Adrenal gland (tissue), 12 donors: ENCODE measurements around the gene CTU1. TPM values are rescaled to one million over a fixed set of nuclear protein-coding genes. Genes with fewer than 3 reads are reported as not detected.

ENCODE experiments used
- DNase-seq, 7 donors: peaks; one replicate each; pipeline ENCODE4 v3.0.0-alpha.2; 2019 to 2020
- H3K27ac ChIP-seq, 5 donors: fragments of 200-600 bp; sonication (generic) in 4 of 5; 1 replicate in 3 of 5; 2 replicates in 2 of 5; pipeline versions ENCODE4 v1.5.1 to v1.8.0; 2016 to 2020; ENCODE audit warnings: mild to moderate bottlenecking in 1 of 5
- H3K27me3 ChIP-seq: fragments of 200-600 bp; 2 replicates; pipeline ENCODE4 v1.8.0; 2021
- H3K36me3 ChIP-seq, 2 donors: fragments of 200-600 bp; replicated peaks in 1 of 2; 1 replicate in 1 of 2; 2 replicates in 1 of 2; pipeline versions ENCODE4 v1.5.1 to v1.8.0; 2018 to 2022
- H3K4me1 ChIP-seq, 2 donors: fragments of 200-600 bp; replicated peaks in 1 of 2; 1 replicate in 1 of 2; 2 replicates in 1 of 2; pipeline versions ENCODE4 v1.5.1 to v1.8.0; 2018 to 2021
- H3K4me3 ChIP-seq, 4 donors: fragments of 200-600 bp; sonication (generic) in 3 of 4; one replicate each; pipeline ENCODE4 v1.5.1; 2016 to 2018
- H3K9me3 ChIP-seq, 3 donors: fragments of 200-600 bp; sonication (generic) in 1 of 3; replicated peaks in 1 of 3; 1 replicate in 2 of 3; 2 replicates in 1 of 3; pipeline versions ENCODE4 v1.5.1 to v1.8.0; 2016 to 2021
- POLR2A ChIP-seq, 2 donors: fragments of 450-650 bp; IDR thresholded peaks; one replicate each; pipeline ENCODE4 v1.6.1; 2017; ENCODE audit warnings: antibody characterized with exemption in 2 of 2, mild to moderate bottlenecking in 2 of 2, moderate library complexity in 1 of 2
- WGBS, 4 donors: extraction: QIAGEN DNeasy Blood & Tissue Kit in 2 of 4; methylation state at CpG; one replicate each; pipeline versions ENCODE4 v1.1.5 to v1.1.7; 2013 to 2017; 5-methylcytosine and 5-hydroxymethylcytosine counted together
- intact Hi-C, 2 donors: fragments of 100-400 bp; cut with DNase I; formaldehyde crosslinking; loops; one replicate each; pipeline versions ENCODE4 v1.14.1 to v1.15.0; 2022 to 2023
- polyA plus RNA-seq, 3 donors: library from polyadenylated mRNA; stranded (reverse); fragments of 200-250 nt in 2 of 3; fragments of 350-450 nt in 1 of 3; fragmentation: Illumina TruSeq in 1 of 3; extraction: RNeasy Lipid Tissue Mini Kit (QIAGEN cat#74804) in 1 of 3; gene quantifications; one replicate each; pipeline ENCODE4 v1.2.3, GENCODE V29; 2013 to 2014
- total RNA-seq, 9 donors: library from RNA; depleted of rRNA in 4 of 9; stranded (reverse); fragments of >200 nt in 4 of 9; fragments of 120-200 nt in 1 of 9; fragmentation: NEBNext Ultra II Directional in 1 of 9; extraction: Animal tissue kit (Norgen Biotek cat#: 25700) in 1 of 9; gene quantifications; one replicate each; pipeline versions ENCODE4 v1.1.0 to v1.2.4, GENCODE V29; 2013 to 2023
- TF ChIP-seq, protein P1 (sequence below), 6 experiments: fragments of 450-650 bp in 4 of 6; fragments of 200-600 bp in 2 of 6; sonication (generic) in 1 of 6; IDR thresholded peaks; 1 replicate in 5 of 6; 2 replicates in 1 of 6; pipeline versions ENCODE4 v1.5.1 to v1.8.0; 2016 to 2021; ENCODE audit warnings: antibody characterized with exemption in 6 of 6, mild to moderate bottlenecking in 2 of 6, moderate library complexity in 1 of 6
- donor health status: healthy with polysubstance abuse.
- donor health status: Bipolar disorder and iron deficiency.
- donor health status: DM: yes; HTN: yes; CAD: no.
- donor health status: DM: no; HTN: no; CAD: no.
- donor health status: DM: no; HTN: no; CAD: no.
- donor health status: DM: yes; HTN: yes; CAD: no.

The CTU1 gene
- total and polyA plus RNA-seq, 12 donors = 1.1 to 23.9 (median 8.1) TPM

DNA sequence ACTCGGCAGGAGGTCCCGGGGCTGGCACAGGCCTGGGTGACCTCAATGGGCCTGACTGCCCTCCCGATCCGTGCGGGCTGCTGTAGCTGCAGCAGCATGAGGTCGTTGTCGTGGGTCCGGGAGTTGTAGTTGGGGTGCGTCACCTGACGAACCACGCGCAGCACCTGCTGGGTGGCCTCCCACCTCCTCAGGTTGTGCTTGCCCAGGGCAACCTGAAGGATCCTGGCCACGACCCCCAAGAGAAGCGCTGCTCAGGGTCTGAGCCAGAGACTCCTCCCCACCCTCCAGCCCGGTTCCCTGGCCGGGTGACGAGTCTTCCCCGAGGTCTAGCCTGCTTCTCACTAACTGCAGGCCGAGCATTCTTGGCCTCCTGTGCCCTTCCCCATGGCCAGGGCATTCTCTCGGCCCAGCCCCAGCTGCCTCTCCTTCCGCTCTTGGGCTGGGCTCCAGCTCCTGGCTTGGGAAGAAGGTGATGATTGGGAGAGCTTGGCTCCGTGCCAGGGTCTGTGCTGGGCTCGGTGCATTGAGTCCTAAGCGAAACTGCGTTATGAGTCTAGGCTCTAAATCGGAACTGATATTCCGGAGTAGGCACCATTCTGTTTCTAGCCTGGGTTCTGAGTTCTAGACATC, 28.6 kb downstream of the CTU1 start:
- H3K27me3 ChIP-seq = no peaks in the 10 kb centered on the region
- 75 to 81% (median 78%) methylated on average over 6 to 27 of the region's 27 CpGs for WGBS, 4 donors
- no peak for DNase-seq
- intact Hi-C loops = no loop called here
- no peak overlapping the region for H3K4me3 ChIP-seq
- H3K9me3 ChIP-seq = no peaks in the 10 kb centered on the region
- H3K27ac ChIP-seq = no peak overlapping the region
- no peaks in the 10 kb centered on the region for H3K36me3 ChIP-seq
- H3K4me1 ChIP-seq = no peaks in the 10 kb centered on the region
- TF ChIP-seq, protein P1, sequence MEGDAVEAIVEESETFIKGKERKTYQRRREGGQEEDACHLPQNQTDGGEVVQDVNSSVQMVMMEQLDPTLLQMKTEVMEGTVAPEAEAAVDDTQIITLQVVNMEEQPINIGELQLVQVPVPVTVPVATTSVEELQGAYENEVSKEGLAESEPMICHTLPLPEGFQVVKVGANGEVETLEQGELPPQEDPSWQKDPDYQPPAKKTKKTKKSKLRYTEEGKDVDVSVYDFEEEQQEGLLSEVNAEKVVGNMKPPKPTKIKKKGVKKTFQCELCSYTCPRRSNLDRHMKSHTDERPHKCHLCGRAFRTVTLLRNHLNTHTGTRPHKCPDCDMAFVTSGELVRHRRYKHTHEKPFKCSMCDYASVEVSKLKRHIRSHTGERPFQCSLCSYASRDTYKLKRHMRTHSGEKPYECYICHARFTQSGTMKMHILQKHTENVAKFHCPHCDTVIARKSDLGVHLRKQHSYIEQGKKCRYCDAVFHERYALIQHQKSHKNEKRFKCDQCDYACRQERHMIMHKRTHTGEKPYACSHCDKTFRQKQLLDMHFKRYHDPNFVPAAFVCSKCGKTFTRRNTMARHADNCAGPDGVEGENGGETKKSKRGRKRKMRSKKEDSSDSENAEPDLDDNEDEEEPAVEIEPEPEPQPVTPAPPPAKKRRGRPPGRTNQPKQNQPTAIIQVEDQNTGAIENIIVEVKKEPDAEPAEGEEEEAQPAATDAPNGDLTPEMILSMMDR (IDR thresholded peaks at IDR 0.05) = no peak
- no peak for TF ChIP-seq POLR2A (IDR thresholded peaks at IDR 0.05)

DNA sequence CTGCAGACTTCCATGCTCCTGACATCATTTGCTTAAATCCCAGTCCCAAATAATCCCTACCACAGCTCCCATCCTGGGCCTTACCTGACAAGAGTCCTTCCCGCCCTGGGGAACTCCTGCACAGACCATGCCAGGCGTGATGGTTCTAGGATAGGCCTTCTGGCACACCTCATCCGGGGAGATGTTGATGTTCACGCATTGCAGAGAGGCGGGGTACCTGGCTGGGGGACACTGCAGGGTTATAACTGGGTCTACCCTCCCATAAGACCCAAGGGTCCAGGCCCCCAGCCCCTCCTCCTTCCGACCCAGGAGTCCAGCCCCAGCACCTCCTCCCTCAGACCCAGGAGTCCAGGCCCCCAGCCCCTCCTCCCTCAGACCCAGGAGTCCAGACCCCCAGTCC, 29.5 kb downstream of the CTU1 start:
- DNase-seq = no peak
- no peak overlapping the region for H3K4me3 ChIP-seq
- TF ChIP-seq POLR2A (IDR thresholded peaks at IDR 0.05) = no peak
- TF ChIP-seq, protein P1 (IDR thresholded peaks at IDR 0.05) = no peak
- no peaks in the 10 kb centered on the region for H3K27me3 ChIP-seq
- H3K9me3 ChIP-seq = no peaks in the 10 kb centered on the region
- H3K4me1 ChIP-seq = no peaks in the 10 kb centered on the region
- 90 to 100% (median 93%) methylated on average over 1 to 6 of the region's 6 CpGs for WGBS, 4 donors
- H3K27ac ChIP-seq = no peak overlapping the region
- no peaks in the 10 kb centered on the region for H3K36me3 ChIP-seq
- intact Hi-C loops = no loop called here

DNA sequence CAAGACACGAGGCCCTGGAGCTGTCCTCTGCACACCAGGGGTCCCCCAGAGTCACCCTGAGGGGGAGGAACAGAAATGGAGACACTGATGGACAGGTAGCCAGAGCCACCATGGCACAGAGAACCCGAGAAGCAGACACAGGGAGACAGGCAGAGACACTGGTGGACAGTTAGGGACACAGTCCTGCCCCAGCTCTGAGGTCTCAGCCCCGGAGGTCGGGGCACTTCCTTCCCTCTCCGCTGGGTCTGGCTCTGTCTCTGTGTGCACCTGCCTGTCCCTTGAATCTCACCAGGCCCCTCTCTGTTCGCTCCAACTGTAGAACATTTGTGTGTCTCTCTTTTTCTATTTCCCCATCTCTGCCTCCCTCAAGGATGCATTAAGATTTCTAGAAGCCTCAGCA, 30.1 kb downstream of the CTU1 start:
- Histone ChIP-seq H3K36me3 (no peaks in the 10 kb centered on the region), H3K27ac (no peak overlapping the region), H3K27me3 (no peaks in the 10 kb centered on the region), H3K4me3 (no peak overlapping the region), H3K4me1 (no peaks in the 10 kb centered on the region), H3K9me3 (no peaks in the 10 kb centered on the region)
- intact Hi-C loops = no loop called here
- 67 to 87% (median 75%) methylated on average over 4 to 6 of the region's 6 CpGs for WGBS, 4 donors
- TF ChIP-seq POLR2A (IDR thresholded peaks at IDR 0.05) = no peak
- TF ChIP-seq, protein P1 (IDR thresholded peaks at IDR 0.05) = no peak
- DNase-seq = no peak

DNA sequence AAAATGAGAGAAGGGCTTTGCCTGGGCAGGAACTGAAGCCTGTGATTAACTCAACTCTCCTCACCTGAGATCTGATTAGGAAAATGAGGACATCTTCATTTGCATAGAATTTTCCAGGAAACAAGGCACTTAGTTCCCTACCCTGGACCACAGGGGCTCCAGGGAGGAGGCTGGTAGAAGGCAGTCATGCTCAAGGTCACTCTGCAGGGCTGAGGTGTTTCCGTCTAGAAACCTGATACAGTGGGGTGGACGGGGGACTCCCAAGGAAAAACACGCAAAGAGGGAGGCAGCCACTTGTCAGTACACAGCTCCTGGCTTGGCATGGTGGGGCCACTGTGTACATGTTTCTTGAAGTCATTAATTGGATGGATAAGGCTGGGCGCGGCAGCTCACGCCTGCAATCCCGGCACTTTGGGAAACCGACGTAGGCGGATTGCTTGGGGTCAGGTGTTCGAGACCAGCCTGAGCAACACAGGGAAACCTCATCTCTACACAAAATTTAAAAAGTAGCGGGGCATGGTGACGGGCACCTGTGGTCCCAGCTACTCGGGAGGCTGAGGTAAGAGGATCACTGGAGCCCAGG, 31.5 kb downstream of the CTU1 start:
- H3K4me3 ChIP-seq = no peak overlapping the region
- no peak for DNase-seq
- intact Hi-C loops = no loop called here
- H3K27me3 ChIP-seq = no peaks in the 10 kb centered on the region
- no peaks in the 10 kb centered on the region for H3K9me3 ChIP-seq
- H3K36me3 ChIP-seq = no peaks in the 10 kb centered on the region
- WGBS, 4 donors = 71 to 79% (median 75%) methylated on average over 14 of the region's 14 CpGs
- H3K27ac ChIP-seq = no peak overlapping the region
- no peak for TF ChIP-seq POLR2A (IDR thresholded peaks at IDR 0.05)
- TF ChIP-seq, protein P1 (IDR thresholded peaks at IDR 0.05) = no peak
- no peaks in the 10 kb centered on the region for H3K4me1 ChIP-seq
